Measurements from ENCODE around the gene PARD3B.

DNA sequence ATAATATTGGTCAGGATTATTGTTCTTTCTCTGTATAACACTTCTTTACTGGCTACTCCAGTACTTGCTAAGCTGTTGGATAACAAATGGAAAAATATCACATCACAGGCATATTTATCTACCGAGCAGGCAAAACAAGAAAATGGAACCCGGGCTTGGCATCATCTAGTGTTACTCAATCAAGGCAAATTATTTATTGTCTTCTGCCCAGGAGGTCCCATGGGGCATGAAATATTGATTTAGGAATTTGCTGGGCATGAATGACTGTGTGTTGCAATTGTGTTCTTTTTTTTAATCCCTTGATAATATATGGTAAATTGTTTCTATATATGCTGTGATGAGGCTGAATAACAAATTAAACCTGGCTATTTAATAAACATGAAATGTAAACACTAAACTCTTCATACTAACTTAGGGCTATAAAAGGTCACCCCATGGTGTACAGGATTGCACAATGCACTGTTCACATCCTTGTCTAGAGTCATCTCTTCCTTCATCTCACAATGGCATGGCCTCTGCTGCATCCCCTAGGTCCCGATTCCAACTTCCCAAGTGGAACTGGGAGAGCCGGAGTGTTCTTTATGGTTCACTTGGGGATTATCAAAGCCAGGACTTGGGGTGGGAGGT lies 2.2 kb upstream of the PARD3B start:
- TF ChIP-seq, protein P1, sequence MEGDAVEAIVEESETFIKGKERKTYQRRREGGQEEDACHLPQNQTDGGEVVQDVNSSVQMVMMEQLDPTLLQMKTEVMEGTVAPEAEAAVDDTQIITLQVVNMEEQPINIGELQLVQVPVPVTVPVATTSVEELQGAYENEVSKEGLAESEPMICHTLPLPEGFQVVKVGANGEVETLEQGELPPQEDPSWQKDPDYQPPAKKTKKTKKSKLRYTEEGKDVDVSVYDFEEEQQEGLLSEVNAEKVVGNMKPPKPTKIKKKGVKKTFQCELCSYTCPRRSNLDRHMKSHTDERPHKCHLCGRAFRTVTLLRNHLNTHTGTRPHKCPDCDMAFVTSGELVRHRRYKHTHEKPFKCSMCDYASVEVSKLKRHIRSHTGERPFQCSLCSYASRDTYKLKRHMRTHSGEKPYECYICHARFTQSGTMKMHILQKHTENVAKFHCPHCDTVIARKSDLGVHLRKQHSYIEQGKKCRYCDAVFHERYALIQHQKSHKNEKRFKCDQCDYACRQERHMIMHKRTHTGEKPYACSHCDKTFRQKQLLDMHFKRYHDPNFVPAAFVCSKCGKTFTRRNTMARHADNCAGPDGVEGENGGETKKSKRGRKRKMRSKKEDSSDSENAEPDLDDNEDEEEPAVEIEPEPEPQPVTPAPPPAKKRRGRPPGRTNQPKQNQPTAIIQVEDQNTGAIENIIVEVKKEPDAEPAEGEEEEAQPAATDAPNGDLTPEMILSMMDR (IDR thresholded peaks at IDR 0.05): no peak
- TF ChIP-seq POLR2AphosphoS5 (IDR thresholded peaks at IDR 0.05) (no peak), POLR2A (IDR thresholded peaks at IDR 0.05) (no peak)

All from stomach (tissue), 4 donors.